HepG2 (cell line): ENCODE data around the gene NUTF2. TPM values are rescaled to one million over a fixed set of nuclear protein-coding genes. Genes with fewer than 3 reads are reported as not detected.

Experiments used
- ATRX ChIP-seq: sonication (generic); formaldehyde crosslinking; IDR thresholded peaks from 2 replicates; pipeline ENCODE4 v1.4.0; 2020; ENCODE audit warnings: missing genetic modification reagents, borderline replicate concordance
- FOXK1 ChIP-seq: sonication (generic); formaldehyde crosslinking; IDR thresholded peaks from 2 replicates; pipeline ENCODE4 v1.4.0; 2020; ENCODE audit warnings: low read depth, missing genetic modification reagents, borderline replicate concordance
- GABPB1 ChIP-seq: IDR thresholded peaks from 2 replicates; pipeline ENCODE4 v1.6.1; 2016; ENCODE audit warnings: mild to moderate bottlenecking, missing genetic modification reagents, moderate library complexity, missing compliant biosample characterization
- GTF3A ChIP-seq: sonication (generic); formaldehyde crosslinking; conservative IDR thresholded peaks from 2 replicates; pipeline ENCODE4 v1.4.0; 2020; ENCODE audit warnings: mild to moderate bottlenecking, missing genetic modification reagents
- HMG20A ChIP-seq: IDR thresholded peaks from 2 replicates; pipeline ENCODE4 v1.6.1; 2016; ENCODE audit warnings: borderline replicate concordance
- HOXA3 ChIP-seq: sonication (generic); formaldehyde crosslinking; IDR thresholded peaks from 2 replicates; pipeline ENCODE4 v1.5.0; 2020; ENCODE audit warnings: missing genetic modification reagents
- KLF16 ChIP-seq, 2 experiments: sonication (generic) in 1 of 2; formaldehyde crosslinking in 1 of 2; IDR thresholded peaks; 2 replicates each; pipeline versions ENCODE4 v1.6.1 to v1.8.0; 2016 to 2023; ENCODE audit warnings: missing genetic modification reagents in 2 of 2, missing compliant biosample characterization in 1 of 2
- KMT2B ChIP-seq: IDR thresholded peaks from 2 replicates; pipeline ENCODE4 v1.6.1; 2016; ENCODE audit warnings: missing genetic modification reagents, missing compliant biosample characterization
- MEIS1 ChIP-seq: sonication (generic); formaldehyde crosslinking; IDR thresholded peaks from 2 replicates; pipeline ENCODE4 v1.9.0; 2021; ENCODE audit warnings: mild to moderate bottlenecking, missing genetic modification reagents, moderate library complexity, borderline replicate concordance
- RFX3 ChIP-seq: IDR thresholded peaks from 2 replicates; pipeline ENCODE4 v1.6.1; 2016; ENCODE audit warnings: missing biosample characterization, missing genetic modification reagents
- THYN1 ChIP-seq: sonication (generic); formaldehyde crosslinking; IDR thresholded peaks from 2 replicates; pipeline ENCODE4 v1.8.1; 2023; ENCODE audit warnings: low read depth, mild to moderate bottlenecking, moderate library complexity, missing genetic modification reagents, borderline replicate concordance
- USF2 ChIP-seq, 2 experiments: sonication (generic) in 1 of 2; formaldehyde crosslinking in 1 of 2; IDR thresholded peaks; 2 replicates each; pipeline versions ENCODE4 v1.5.1 to v1.6.1; 2011 to 2020; ENCODE audit warnings: borderline replicate concordance in 1 of 2, low read depth in 1 of 2, low read length in 1 of 2, mild to moderate bottlenecking in 1 of 2, missing genetic modification reagents in 1 of 2, moderate library complexity in 1 of 2
- ZBTB1 ChIP-seq: sonication (generic); formaldehyde crosslinking; IDR thresholded peaks from 2 replicates; pipeline ENCODE4 v1.4.0; 2020; ENCODE audit warnings: missing genetic modification reagents, borderline replicate concordance
- ZFP37 ChIP-seq: sonication (generic); formaldehyde crosslinking; IDR thresholded peaks from 2 replicates; pipeline ENCODE4 v1.4.0; 2020; ENCODE audit warnings: missing genetic modification reagents, borderline replicate concordance
- ZMAT3 ChIP-seq: sonication (generic); formaldehyde crosslinking; conservative IDR thresholded peaks from 2 replicates; pipeline ENCODE4 v1.7.0; 2021; ENCODE audit warnings: missing genetic modification reagents
- ZNF230 ChIP-seq: sonication (generic); formaldehyde crosslinking; IDR thresholded peaks from 2 replicates; pipeline ENCODE4 v1.4.0; 2020; ENCODE audit warnings: mild to moderate bottlenecking, missing genetic modification reagents
- ZNF331 ChIP-seq: sonication (generic); formaldehyde crosslinking; IDR thresholded peaks from 2 replicates; pipeline ENCODE4 v1.4.0; 2020; ENCODE audit warnings: missing genetic modification reagents
- ZNF335 ChIP-seq: sonication (generic); formaldehyde crosslinking; IDR thresholded peaks from 2 replicates; pipeline ENCODE4 v1.4.0; 2020; ENCODE audit warnings: missing genetic modification reagents
- ZNF382 ChIP-seq: sonication (generic); formaldehyde crosslinking; IDR thresholded peaks from 2 replicates; pipeline ENCODE4 v1.5.0; 2020; ENCODE audit warnings: missing genetic modification reagents, mild to moderate bottlenecking, borderline replicate concordance
- ZSCAN21 ChIP-seq: sonication (generic); formaldehyde crosslinking; IDR thresholded peaks from 2 replicates; pipeline ENCODE4 v1.8.0; 2022; ENCODE audit warnings: mild to moderate bottlenecking, missing genetic modification reagents, moderate library complexity, borderline replicate concordance
- polyA plus RNA-seq, 8 experiments: library from polyadenylated mRNA; depleted of rRNA in 3 of 8; stranded (reverse) in 7 of 8; unstranded in 1 of 8; fragments of >200 nt; fragmentation: Illumina TruSeq in 4 of 8; extraction: Trizol in 4 of 8; gene quantifications; 2 replicates each; pipeline versions ENCODE4 v1.2.1 to v1.2.3, GENCODE V29; 2011 to 2016; ENCODE audit warnings: low read depth in 4 of 8, missing spikeins in 1 of 8, mixed read lengths in 1 of 8; ENCODE audit not compliant: insufficient read depth in 1 of 8
- total RNA-seq, 5 experiments: library from RNA; depleted of rRNA; stranded (reverse); fragments of >200 nt; fragmentation: Illumina TruSeq; extraction: Trizol; gene quantifications; 2 replicates each; pipeline ENCODE4 v1.2.3, GENCODE V29; 2016; ENCODE audit warnings: low read depth in 1 of 5
- TF ChIP-seq, protein P1 (sequence below): sonication (generic); formaldehyde crosslinking; IDR thresholded peaks from 2 replicates; pipeline ENCODE4 v1.4.0; 2020; ENCODE audit warnings: missing genetic modification reagents
- TF ChIP-seq, protein P2 (sequence below): IDR thresholded peaks from 2 replicates; pipeline ENCODE4 v1.6.1; 2016; ENCODE audit warnings: low read depth, borderline replicate concordance

NUTF2 gene
- total and polyA plus RNA-seq, 2 of the 13 experiments (the other 11 are each of a cell fraction or from before 2014, with no cell fraction given) = 168 to 214 TPM

GRCh38 chr16:67804853-67805542 lies 41.7 kb upstream of the NUTF2 start (continued):
- TF ChIP-seq FOXK1 (peak; percentile 66; the same call in 1 of the 2 replicates), USF2 (IDR thresholded peaks at IDR 0.05; ENCODE audit: low read depth, low read length) (peak; percentile 59; the same call in 1 of the 2 replicates), USF2 (CRISPR knock-in tag; IDR thresholded peaks at IDR 0.05; ENCODE audit: borderline replicate concordance) (peak; percentile 68; the same call in 1 of the 2 replicates), HOXA3 (no peak), HMG20A (CRISPR knock-in tag) (no peak; the same call in 1 of the 2 replicates), ATRX (CRISPR knock-in tag) (no peak), ZNF230 (CRISPR knock-in tag) (no peak), KLF16 (CRISPR knock-in tag; IDR thresholded peaks at IDR 0.05) (peak in 1 of 2 experiments; percentile 48; a peak in 1 of 4 replicates), ZMAT3 (CRISPR knock-in tag) (no peak), RFX3 (CRISPR knock-in tag) (no peak), MEIS1 (CRISPR knock-in tag) (no peak; the same call in 1 of the 2 replicates), KMT2B (CRISPR knock-in tag) (no peak), THYN1 (CRISPR knock-in tag) (no peak), ZSCAN21 (no peak), ZNF331 (CRISPR knock-in tag) (no peak), ZBTB1 (no peak), ZFP37 (CRISPR knock-in tag) (no peak), ZNF382 (CRISPR knock-in tag) (no peak), GABPB1 (CRISPR knock-in tag) (no peak), GTF3A (no peak), ZNF335 (CRISPR knock-in tag) (no peak; the same call in 1 of the 2 replicates)
- TF ChIP-seq, protein P1, sequence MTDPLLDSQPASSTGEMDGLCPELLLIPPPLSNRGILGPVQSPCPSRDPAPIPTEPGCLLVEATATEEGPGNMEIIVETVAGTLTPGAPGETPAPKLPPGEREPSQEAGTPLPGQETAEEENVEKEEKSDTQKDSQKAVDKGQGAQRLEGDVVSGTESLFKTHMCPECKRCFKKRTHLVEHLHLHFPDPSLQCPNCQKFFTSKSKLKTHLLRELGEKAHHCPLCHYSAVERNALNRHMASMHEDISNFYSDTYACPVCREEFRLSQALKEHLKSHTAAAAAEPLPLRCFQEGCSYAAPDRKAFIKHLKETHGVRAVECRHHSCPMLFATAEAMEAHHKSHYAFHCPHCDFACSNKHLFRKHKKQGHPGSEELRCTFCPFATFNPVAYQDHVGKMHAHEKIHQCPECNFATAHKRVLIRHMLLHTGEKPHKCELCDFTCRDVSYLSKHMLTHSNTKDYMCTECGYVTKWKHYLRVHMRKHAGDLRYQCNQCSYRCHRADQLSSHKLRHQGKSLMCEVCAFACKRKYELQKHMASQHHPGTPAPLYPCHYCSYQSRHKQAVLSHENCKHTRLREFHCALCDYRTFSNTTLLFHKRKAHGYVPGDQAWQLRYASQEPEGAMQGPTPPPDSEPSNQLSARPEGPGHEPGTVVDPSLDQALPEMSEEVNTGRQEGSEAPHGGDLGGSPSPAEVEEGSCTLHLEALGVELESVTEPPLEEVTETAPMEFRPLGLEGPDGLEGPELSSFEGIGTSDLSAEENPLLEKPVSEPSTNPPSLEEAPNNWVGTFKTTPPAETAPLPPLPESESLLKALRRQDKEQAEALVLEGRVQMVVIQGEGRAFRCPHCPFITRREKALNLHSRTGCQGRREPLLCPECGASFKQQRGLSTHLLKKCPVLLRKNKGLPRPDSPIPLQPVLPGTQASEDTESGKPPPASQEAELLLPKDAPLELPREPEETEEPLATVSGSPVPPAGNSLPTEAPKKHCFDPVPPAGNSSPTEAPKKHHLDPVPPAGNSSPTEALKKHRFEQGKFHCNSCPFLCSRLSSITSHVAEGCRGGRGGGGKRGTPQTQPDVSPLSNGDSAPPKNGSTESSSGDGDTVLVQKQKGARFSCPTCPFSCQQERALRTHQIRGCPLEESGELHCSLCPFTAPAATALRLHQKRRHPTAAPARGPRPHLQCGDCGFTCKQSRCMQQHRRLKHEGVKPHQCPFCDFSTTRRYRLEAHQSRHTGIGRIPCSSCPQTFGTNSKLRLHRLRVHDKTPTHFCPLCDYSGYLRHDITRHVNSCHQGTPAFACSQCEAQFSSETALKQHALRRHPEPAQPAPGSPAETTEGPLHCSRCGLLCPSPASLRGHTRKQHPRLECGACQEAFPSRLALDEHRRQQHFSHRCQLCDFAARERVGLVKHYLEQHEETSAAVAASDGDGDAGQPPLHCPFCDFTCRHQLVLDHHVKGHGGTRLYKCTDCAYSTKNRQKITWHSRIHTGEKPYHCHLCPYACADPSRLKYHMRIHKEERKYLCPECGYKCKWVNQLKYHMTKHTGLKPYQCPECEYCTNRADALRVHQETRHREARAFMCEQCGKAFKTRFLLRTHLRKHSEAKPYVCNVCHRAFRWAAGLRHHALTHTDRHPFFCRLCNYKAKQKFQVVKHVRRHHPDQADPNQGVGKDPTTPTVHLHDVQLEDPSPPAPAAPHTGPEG = no peak
- TF ChIP-seq, protein P2, sequence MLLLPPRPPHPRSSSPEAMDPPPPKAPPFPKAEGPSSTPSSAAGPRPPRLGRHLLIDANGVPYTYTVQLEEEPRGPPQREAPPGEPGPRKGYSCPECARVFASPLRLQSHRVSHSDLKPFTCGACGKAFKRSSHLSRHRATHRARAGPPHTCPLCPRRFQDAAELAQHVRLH (CRISPR knock-in tag) = peak; percentile 8; the same call in 1 of the 2 replicates
